Lung (tissue), 12 donors: ENCODE data around the gene CPSF2. TPM values are rescaled to one million over a fixed set of nuclear protein-coding genes. Genes with fewer than 3 reads are reported as not detected.

ENCODE experiments used
- ATAC-seq: fragments of 200-7000 bp; cut with Tn5 transposase; one replicate; pipeline ENCODE4 v1.9.1; 2020; ENCODE audit warnings: moderate number of reproducible peaks; ENCODE audit not compliant: insufficient read depth, low FRiP score
- DNase-seq, 3 donors: peaks; one replicate each; pipeline ENCODE4 v3.0.0-alpha.2; 2013 to 2017
- H3K27ac ChIP-seq, 2 donors: one replicate each; pipeline ENCODE4 v1.5.1; 2013; ENCODE audit warnings: mild to moderate bottlenecking in 2 of 2, moderate library complexity in 2 of 2, control low read depth in 1 of 2, inconsistent platforms in 1 of 2, low read depth in 1 of 2, low read length in 1 of 2
- H3K27me3 ChIP-seq, 3 donors: one replicate each; pipeline ENCODE4 v1.5.1; 2013; ENCODE audit warnings: low read length in 2 of 3; ENCODE audit not compliant: control insufficient read depth in 3 of 3, insufficient read depth in 3 of 3
- H3K36me3 ChIP-seq, 4 donors: one replicate each; pipeline ENCODE4 v1.5.1; 2013; ENCODE audit warnings: low read length in 4 of 4, mild to moderate bottlenecking in 1 of 4, moderate library complexity in 1 of 4; ENCODE audit not compliant: control insufficient read depth in 4 of 4, insufficient read depth in 4 of 4
- H3K4me1 ChIP-seq, 5 donors: one replicate each; pipeline ENCODE4 v1.5.1; 2013; ENCODE audit warnings: low read length in 5 of 5, mild to moderate bottlenecking in 2 of 5, moderate library complexity in 1 of 5; ENCODE audit not compliant: control insufficient read depth in 5 of 5, insufficient read depth in 5 of 5
- H3K4me3 ChIP-seq: one replicate; pipeline ENCODE4 v1.5.1; 2013; ENCODE audit warnings: mild to moderate bottlenecking, control low read depth, moderate library complexity
- H3K9ac ChIP-seq, 2 donors: one replicate each; pipeline ENCODE4 v1.5.1; 2013; ENCODE audit warnings: low read length in 2 of 2, control low read depth in 1 of 2; ENCODE audit not compliant: insufficient read depth in 1 of 2
- H3K9me3 ChIP-seq, 4 donors: one replicate each; pipeline ENCODE4 v1.5.1; 2013; ENCODE audit warnings: low read length in 3 of 4, mild to moderate bottlenecking in 1 of 4, moderate library complexity in 1 of 4; ENCODE audit not compliant: control insufficient read depth in 4 of 4, insufficient read depth in 3 of 4
- CTCF ChIP-seq: IDR thresholded peaks from 2 replicates; pipeline ENCODE4 v1.5.1; 2012; ENCODE audit warnings: mild to moderate bottlenecking; ENCODE audit errors: control extremely low read depth, extremely low read depth
- WGBS, 2 donors: extraction: QIAGEN DNeasy Blood & Tissue Kit; methylation state at CpG; one replicate each; pipeline ENCODE4 v1.1.7; 2013; 5-methylcytosine and 5-hydroxymethylcytosine counted together
- polyA plus RNA-seq, 2 donors: library from polyadenylated mRNA; stranded (reverse); fragments of 200-250 nt; gene quantifications; one replicate each; pipeline ENCODE4 v1.2.1, GENCODE V29; 2013
- total RNA-seq, 2 donors: library from RNA; depleted of rRNA in 1 of 2; stranded (reverse); fragments of >200 nt in 1 of 2; gene quantifications; one replicate each; pipeline ENCODE4 v1.2.1, GENCODE V29; 2014 to 2021
- donor health status: control.
- donor health status: control.
- donor health status: Bipolar disorder and iron deficiency.
- donor health status: healthy.
- donor health status: DM: yes; HTN: yes; CAD: no.

CPSF2 gene
- total and polyA plus RNA-seq, 4 donors, result 6.1 to 49.6 (median 24.1) TPM

GRCh38 chr14:92108345-92109254 lies 13.2 kb upstream of the CPSF2 start:
- Histone ChIP-seq H3K9ac (no peak overlapping the region), H3K27ac (no peak overlapping the region), H3K27me3 (peaks cover 0 to 3% (median 0%) of the 10 kb centered on the region in 3 donors), H3K4me1 (peaks cover 0 to 9% (median 3%) of the 10 kb centered on the region in 5 donors), H3K4me3 (no peak overlapping the region), H3K36me3 (no peaks in the 10 kb centered on the region), H3K9me3 (no peaks in the 10 kb centered on the region)
- TF ChIP-seq CTCF, result no peak
- 31 to 45% methylated on average over 11 of the region's 11 CpGs for WGBS, 2 donors
- ATAC-seq (no peak), DNase-seq (no peak)

- no peak for TF ChIP-seq CTCF
- ATAC-seq (no peak), DNase-seq (no peak)
- 77 to 82% methylated on average over 5 of the region's 5 CpGs for WGBS, 2 donors
- H3K4me3 ChIP-seq, result no peak overlapping the region
- no peaks in the 10 kb centered on the region for H3K9me3 ChIP-seq
- H3K9ac ChIP-seq, result no peak overlapping the region
- H3K27ac ChIP-seq, result no peak overlapping the region
- H3K4me1 ChIP-seq, result peaks cover 0 to 9% (median 3%) of the 10 kb centered on the region in 5 donors
- peaks cover 0 to 2% (median 0%) of the 10 kb centered on the region in 4 donors for H3K36me3 ChIP-seq
- peaks cover 0 to 3% (median 0%) of the 10 kb centered on the region in 3 donors for H3K27me3 ChIP-seq
Observed at GRCh38 chr14:92109490-92109889, 12.3 kb upstream of the CPSF2 start.

GRCh38 chr14:92121207-92121669 lies 531 bp upstream of the CPSF2 start:
- Histone ChIP-seq H3K9ac (peak overlapping the region; percentile 20 to 99), H3K27me3 (no peaks in the 10 kb centered on the region), H3K9me3 (no peaks in the 10 kb centered on the region), H3K4me1 (peaks cover 0 to 11% (median 6%) of the 10 kb centered on the region in 5 donors), H3K36me3 (peaks cover 0 to 20% (median 10%) of the 10 kb centered on the region in 4 donors), H3K27ac (peak overlapping the region; percentile 95 to 97), H3K4me3 (peak overlapping the region; percentile 87)
- 0% methylated on average over 36 of the region's 36 CpGs for WGBS, 2 donors
- DNase-seq, result peak in 1 of 3 donors; percentile 63
- no peak for TF ChIP-seq CTCF
- ATAC-seq, result peak; percentile 53
